Measurements from ENCODE around the gene MPND.

DNA sequence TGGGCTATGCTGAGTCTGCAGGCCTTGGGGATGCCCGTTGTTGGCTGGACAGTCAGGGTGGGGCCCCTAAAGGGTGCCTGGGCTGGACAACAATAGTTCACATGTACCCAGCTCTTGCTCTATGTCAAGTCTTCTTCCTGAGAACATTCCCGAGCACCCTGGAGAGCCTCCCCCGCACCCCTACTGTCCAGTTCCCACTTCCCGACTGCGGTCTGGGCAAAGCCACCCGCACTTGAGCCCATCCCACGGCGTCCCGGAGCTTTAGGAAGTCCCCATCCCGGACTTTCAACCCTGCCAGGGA is 1.1 kb upstream of the MPND start:
- TF ChIP-seq SUZ12 (IDR thresholded peaks at IDR 0.05; ENCODE audit: extremely low read depth, insufficient read depth, insufficient read length) (no peak), YY1 (IDR thresholded peaks at IDR 0.05; ENCODE audit: insufficient read depth, insufficient read length) (no peak), ZNF274 (IDR thresholded peaks at IDR 0.05; ENCODE audit: low read depth, low read length) (no peak)

Measured in NT2/D1 (cell line).